ENCODE measurements around the gene AIP. TPM values are rescaled to one million over a fixed set of nuclear protein-coding genes. Genes with fewer than 3 reads are reported as not detected.

AIP gene
- total and polyA plus RNA-seq, 2 of the 8 experiments (the other 6 are each of a cell fraction or from before 2014, with no cell fraction given), result 29.8 to 54.4 TPM

GRCh38 chr11:67458266-67458665 is 24.6 kb upstream of the AIP start (continued):
- no peak for TF ChIP-seq CHD7 (IDR thresholded peaks at IDR 0.05; ENCODE audit: insufficient replicate concordance, low read length)
- TF ChIP-seq TAF7 (optimal IDR thresholded peaks at IDR 0.05; ENCODE audit: borderline replicate concordance, low read depth, low read length), result no peak
- TF ChIP-seq CEBPB (IDR thresholded peaks at IDR 0.05; ENCODE audit: low read depth, low read length), result no peak
- no peak for TF ChIP-seq CHD2 (IDR thresholded peaks at IDR 0.05; ENCODE audit: low read length)
- TF ChIP-seq GABPA (IDR thresholded peaks at IDR 0.05; ENCODE audit: borderline replicate concordance, insufficient read depth, low read length), result no peak
- TF ChIP-seq CBX8 (IDR thresholded peaks at IDR 0.05; ENCODE audit: borderline replicate concordance, low read depth, low read length), result no peak
- TF ChIP-seq, protein P1, sequence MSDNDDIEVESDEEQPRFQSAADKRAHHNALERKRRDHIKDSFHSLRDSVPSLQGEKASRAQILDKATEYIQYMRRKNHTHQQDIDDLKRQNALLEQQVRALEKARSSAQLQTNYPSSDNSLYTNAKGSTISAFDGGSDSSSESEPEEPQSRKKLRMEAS (IDR thresholded peaks at IDR 0.05), result no peak
- no peak for TF ChIP-seq CTCF (IDR thresholded peaks at IDR 0.05; ENCODE audit: control extremely low read depth in 1 of 3, insufficient read depth in 1 of 3, low read depth in 1 of 3, low read length in 3 of 3)
- TF ChIP-seq FOSL1 (IDR thresholded peaks at IDR 0.05; ENCODE audit: insufficient read depth, low read depth, low read length), result no peak

Measured in H1 (cell line).